Colon (tissue), 2 donors: Measurements from ENCODE around the gene LSM14A.
"Not testable (repeated sequence)": the region's sequence is repeated elsewhere in the genome, so short reads cannot be mapped to it uniquely, and the experiment has no call there.

ENCODE experiments used
- FAIRE-seq: peaks from 2 replicates; lab custom pipeline; 2012; peaks lifted over from hg19 to GRCh38; lab: Jason Lieb, UNC
- donor health status: control.
- donor health status: control.

LSM14A gene

GRCh38 chr19:34230820-34231219 is 58.5 kb downstream of the LSM14A start:
- FAIRE-seq: no peak

GRCh38 chr19:34231439-34231838 is 59.1 kb downstream of the LSM14A start:
- FAIRE-seq: no peak

GRCh38 chr19:34232566-34233481 is 60.5 kb downstream of the LSM14A start:
- no peak for FAIRE-seq

GRCh38 chr19:34235425-34235940 is 63.2 kb downstream of the LSM14A start:
- no peak for FAIRE-seq

- no peak for FAIRE-seq
Measured at GRCh38 chr19:34236035-34236987, 64.0 kb downstream of the LSM14A start.

GRCh38 chr19:34237283-34237682 is 65.0 kb downstream of the LSM14A start:
- FAIRE-seq: no peak

GRCh38 chr19:34237939-34238338 is 65.6 kb downstream of the LSM14A start:
- no peak for FAIRE-seq

- no peak for FAIRE-seq
Measured at GRCh38 chr19:34241513-34242337, 69.4 kb downstream of the LSM14A start.

GRCh38 chr19:34243138-34243875 is 71.0 kb downstream of the LSM14A start:
- FAIRE-seq: not testable (repeated sequence)

- no peak for FAIRE-seq
Measured at GRCh38 chr19:34243876-34244578, 71.7 kb downstream of the LSM14A start.

- FAIRE-seq: no peak
Measured at GRCh38 chr19:34244611-34245299, 72.5 kb downstream of the LSM14A start.

- FAIRE-seq: no peak
Measured at GRCh38 chr19:34246340-34246739, 74.0 kb downstream of the LSM14A start.

GRCh38 chr19:34248941-34249340 is 76.6 kb downstream of the LSM14A start:
- no peak for FAIRE-seq

GRCh38 chr19:34253167-34253566 is 80.9 kb downstream of the LSM14A start:
- FAIRE-seq: not testable (repeated sequence)

- FAIRE-seq: not testable (repeated sequence)
Measured at GRCh38 chr19:34253681-34254045, 81.4 kb downstream of the LSM14A start.

GRCh38 chr19:34254046-34254697 is 81.9 kb downstream of the LSM14A start, which contains the start of gene GARRE1:
GARRE1 (plus strand) TSS chr19:34254554; CDS start chr19:34300474, 45,920 bp downstream.
- FAIRE-seq: no peak

- FAIRE-seq: no peak
Measured at GRCh38 chr19:34254698-34255432, 82.6 kb downstream of the LSM14A start.

- FAIRE-seq: no peak
Measured at GRCh38 chr19:34255546-34255945, 83.2 kb downstream of the LSM14A start.
